ENCODE data around the gene OSBPL10.

DNA sequence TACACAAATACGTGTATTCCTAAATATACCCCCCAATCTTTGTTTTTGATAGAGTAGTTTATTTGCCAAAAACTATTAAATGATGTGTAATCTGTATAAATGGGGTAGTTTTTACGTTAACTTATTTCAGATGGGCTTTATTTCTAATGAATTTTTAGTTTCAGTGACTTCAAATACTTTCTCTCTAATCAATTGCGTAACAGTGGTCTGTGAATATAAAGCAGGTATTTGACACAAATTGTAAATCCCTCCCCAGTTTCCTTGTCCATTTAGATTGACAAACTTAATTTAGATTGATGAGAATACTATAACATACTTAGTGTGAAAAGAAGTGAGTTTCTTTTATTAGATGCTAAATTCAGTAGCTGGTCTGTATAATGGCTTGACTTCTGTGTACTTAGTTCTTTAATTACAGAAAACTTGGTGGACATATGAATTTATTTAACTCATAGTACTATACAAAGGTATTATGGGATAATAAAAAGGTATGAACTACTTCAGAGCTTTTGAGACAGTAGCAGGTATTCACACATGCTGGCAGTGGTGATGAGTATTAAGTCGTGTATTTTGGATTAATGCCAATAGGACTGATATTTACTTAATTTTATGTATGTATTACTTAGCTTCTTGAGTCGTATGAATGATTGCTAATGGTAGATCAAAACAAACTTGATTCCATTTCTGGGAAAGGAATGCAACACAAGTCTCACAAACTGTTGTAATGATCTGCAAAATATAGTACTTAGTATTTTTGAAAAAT, 366.7 kb downstream of the OSBPL10 start:
- no peak for TF ChIP-seq CTCF (conservative IDR thresholded peaks at IDR 0.05; ENCODE audit: low read length)
- no peak for TF ChIP-seq EZH2phosphoT487 (IDR thresholded peaks at IDR 0.05; ENCODE audit: borderline replicate concordance, low read depth, low read length)
